HG03571 (cell line): ENCODE data around the gene TLK2.
"Not testable (repeated sequence)": the region's sequence is repeated elsewhere in the genome, so short reads cannot be mapped to it uniquely, and the experiment has no call there.

ENCODE experiments used
- ATAC-seq: cut with Tn5 transposase; IDR thresholded peaks from one replicate; pipeline ENCODE4 v1.9.1; 2021; ENCODE audit not compliant: unreplicated experiment

Gene TLK2

DNA sequence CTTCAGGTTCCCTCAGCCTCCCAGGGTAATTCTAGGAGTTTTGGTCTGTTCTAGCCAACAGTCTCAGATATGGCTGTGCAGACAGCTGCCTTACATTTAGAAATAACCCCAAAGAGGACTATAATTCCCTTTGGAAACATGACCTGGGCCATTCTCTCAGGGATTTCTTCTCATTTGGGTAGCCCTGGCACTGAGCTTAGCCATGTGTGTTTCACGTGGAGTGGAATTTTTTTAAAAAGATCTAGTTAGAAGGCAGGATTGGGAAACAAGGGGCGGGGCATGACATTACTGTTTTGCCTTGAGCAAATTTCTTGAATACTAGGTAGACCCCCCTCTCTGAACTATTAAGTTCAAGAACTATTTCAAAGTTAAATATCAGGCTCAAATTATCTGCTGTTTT is 119.3 kb downstream of the TLK2 start:
- no peak for ATAC-seq

GRCh38 chr17:62599964-62600657 is 121.5 kb downstream of the TLK2 start:
- no peak for ATAC-seq

- no peak for ATAC-seq
Observed at GRCh38 chr17:62600805-62601204, 122.2 kb downstream of the TLK2 start.

DNA sequence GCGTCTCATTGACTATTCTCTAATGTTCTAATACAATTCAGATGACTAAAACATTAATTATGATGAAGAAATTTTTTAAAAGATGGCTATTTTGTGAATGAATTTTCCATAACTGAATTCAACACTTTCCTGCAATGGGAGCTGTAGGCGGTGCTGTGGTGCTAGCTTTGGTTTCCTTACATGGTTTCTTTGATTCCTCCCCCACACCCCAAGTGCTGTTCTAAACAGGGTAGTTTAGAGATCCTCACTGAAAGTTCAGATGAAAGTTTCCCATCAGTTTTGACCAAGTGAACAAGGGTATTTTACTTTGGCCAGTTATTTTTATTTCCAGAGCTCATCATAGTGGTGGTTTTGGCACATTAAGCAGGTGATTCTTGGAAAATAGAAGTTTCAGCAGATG is 122.8 kb downstream of the TLK2 start:
- ATAC-seq = no peak

- ATAC-seq = not testable (repeated sequence)
Observed at GRCh38 chr17:62603783-62604182, 125.2 kb downstream of the TLK2 start.

DNA sequence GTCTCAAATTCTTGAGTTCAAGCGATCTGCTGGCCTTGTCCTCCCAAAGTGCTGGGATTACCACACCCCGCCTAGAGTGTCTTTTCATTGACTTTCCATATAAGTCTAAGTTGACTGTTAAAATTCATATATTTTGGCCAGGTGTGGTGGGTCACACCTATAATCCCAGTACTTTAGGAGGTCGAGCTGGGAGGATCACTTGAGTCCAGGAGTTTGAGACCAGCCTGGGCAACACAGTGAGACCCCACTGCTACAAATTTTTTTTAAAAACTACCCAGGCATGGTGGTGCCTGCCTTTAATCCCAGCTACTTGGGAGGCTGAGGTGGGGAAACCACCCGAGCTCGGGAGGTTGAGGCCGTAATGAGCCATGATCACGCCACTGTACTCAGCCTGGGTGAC is 127.0 kb downstream of the TLK2 start:
- no peak for ATAC-seq

- ATAC-seq = peak; percentile 62
Observed at GRCh38 chr17:62611292-62611691, 132.7 kb downstream of the TLK2 start.

GRCh38 chr17:62611728-62612127 is 133.1 kb downstream of the TLK2 start:
- no peak for ATAC-seq

- not testable (repeated sequence) for ATAC-seq
Observed at GRCh38 chr17:62612289-62612688, 133.7 kb downstream of the TLK2 start.

GRCh38 chr17:62613095-62613494 is 134.5 kb downstream of the TLK2 start:
- ATAC-seq = not testable (repeated sequence)

DNA sequence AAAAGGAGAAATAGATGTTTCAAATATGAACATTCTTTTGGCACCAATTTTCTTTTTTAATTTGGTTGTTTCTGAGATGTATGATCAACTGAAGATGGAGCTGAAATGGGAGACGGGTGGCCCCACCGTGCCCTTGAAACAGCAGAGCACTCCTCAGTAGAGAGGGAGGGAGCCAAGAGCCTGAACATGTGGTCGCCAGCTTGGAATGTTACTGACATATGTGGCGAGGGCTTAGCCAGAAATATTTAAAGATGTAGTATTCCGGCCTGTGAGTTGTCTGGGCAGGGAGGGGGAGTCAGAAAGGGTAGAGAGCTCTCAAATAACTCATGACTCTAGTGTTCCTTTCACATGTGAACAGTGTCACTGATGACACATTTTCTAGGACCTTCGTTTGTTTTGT is 135.5 kb downstream of the TLK2 start:
- ATAC-seq = no peak

DNA sequence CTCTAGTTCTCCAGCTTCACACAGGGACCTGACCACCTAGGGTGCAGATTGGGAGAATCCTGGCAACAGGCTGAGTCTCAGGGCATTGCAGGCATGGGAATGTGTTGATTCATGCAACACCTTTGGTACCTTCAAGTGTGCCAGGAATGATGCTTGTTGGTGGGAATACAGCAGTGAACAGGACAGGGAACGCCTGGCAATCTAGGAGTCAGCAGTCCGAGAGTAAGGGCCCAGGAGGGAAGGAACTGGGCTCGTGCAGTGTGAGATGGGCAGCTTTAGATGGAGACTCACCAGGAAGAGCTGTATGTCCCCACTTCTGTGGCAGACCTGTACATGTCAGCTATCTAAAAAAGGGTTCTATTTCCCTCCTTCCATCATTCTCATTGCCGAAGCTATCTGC is 136.9 kb downstream of the TLK2 start:
- no peak for ATAC-seq

GRCh38 chr17:62616993-62617893 is 138.6 kb downstream of the TLK2 start:
- no peak for ATAC-seq

DNA sequence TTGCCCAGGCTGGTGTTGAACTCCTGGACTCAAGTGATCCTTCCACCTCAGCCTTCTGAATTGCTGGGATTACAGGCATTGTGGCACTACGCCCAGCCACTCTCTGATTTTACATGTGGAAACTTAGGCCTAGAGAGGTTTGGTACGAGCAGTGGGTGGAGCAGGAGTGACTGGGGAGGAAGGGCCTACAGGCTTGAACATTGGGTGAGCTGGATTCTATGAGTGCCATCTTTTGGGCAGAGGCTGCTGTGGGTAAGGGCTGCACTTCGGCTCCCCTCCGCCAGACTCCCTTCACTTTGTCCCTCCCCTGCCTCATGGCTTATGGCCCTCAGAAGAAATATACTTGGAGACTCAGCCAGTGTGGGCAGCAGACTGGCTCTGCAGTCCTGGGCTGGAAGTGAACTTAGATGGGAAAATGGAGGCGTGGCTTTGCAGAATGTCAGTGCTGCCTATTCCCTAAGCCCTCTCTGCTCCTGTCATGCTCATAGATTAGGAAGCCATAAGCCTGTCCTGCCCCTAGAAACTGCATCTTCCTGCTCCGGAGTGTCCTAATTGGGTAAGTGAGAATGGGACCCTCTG is 139.4 kb downstream of the TLK2 start:
- ATAC-seq = no peak

DNA sequence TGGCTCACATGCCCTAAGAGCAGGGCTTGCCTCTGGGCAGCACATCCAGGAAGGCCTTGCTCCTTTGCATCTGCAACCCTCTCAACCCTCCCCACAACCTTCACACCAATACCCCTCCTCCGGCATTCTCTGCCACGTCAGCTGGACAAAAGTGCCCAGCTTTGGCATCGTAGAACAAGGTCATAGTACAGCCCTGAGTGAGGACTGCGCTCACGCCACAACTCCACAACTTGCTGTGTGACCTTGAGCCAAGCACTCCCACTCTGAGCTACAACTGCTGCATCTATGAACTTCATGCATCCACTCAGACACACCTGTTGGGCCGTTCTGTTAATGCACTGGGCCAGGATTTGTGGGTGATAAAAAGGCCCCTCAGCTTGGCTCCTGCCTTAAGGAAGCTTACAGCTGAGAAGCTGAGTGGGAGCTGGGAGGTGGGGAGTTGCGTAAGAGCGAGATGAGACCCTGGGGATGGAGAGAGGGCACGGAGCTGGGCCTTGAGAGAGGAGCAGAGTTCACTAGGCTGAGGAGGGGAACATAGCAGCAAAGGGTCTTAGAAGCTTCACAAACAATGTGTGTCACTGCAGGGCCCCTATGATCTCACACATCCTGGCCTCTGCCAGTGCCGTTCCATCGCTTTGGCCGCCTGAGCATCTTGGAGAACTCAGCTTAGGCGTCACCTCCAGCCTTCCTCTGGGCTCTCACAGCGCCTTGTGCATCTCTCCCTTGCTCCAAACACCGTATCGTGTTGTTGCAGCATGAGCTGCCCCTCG is 140.2 kb downstream of the TLK2 start:
- ATAC-seq = no peak

DNA sequence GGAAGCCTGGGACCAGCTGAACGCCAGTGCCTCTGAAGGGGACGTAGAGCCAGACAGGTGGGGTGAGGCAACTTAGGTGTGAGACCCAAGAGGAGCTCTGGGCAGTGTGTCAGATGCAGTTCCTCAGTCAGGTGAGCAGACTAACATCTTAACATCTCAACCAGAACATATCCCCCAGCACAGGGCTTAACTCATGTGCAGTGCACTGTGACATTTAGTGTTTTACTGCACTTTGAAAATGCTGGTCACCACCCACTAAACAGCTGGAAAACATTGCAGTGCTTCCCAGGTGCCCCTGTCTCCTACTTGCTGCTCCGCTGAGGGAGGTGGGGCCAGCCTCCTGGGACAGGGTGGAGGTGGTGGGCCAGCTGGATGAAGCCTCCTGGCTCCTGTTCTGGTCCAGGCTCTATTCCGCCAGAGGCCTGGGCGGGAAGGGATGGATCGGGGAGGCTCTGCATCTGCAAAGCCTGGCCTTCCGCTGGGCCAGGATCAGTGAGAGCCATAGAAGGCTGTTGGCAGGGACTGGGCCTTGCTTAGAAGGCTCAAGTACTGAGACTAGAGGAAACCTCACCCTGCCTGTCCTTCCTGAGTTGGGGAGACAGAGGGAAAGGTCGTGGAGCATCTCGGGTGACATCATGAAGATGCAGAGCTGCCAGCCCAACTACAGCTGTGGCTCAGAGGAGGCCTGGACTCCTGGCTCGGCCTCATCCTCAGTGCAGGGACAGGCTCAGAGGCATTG is 141.0 kb downstream of the TLK2 start:
- ATAC-seq = no peak

DNA sequence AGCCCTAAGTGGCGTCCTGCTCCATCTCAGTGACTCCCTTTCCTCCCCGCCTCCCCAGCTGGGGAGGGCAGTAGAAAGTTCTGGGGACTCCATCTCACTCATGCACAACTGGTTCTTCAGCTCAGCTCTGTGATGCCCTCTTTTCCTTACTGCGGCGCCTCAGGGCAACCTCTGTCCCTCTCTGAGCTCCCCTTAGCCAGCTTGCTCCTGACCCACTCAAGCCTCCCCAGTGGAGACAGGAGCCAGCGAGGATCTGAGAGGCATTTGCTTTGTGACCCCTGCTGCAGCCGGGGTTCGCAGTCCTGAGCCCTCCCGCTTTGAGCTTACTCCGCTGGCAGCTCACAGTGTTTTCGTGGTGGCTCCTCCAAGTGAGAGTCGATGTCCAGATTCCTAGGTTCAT is 142.6 kb downstream of the TLK2 start:
- ATAC-seq = no peak

DNA sequence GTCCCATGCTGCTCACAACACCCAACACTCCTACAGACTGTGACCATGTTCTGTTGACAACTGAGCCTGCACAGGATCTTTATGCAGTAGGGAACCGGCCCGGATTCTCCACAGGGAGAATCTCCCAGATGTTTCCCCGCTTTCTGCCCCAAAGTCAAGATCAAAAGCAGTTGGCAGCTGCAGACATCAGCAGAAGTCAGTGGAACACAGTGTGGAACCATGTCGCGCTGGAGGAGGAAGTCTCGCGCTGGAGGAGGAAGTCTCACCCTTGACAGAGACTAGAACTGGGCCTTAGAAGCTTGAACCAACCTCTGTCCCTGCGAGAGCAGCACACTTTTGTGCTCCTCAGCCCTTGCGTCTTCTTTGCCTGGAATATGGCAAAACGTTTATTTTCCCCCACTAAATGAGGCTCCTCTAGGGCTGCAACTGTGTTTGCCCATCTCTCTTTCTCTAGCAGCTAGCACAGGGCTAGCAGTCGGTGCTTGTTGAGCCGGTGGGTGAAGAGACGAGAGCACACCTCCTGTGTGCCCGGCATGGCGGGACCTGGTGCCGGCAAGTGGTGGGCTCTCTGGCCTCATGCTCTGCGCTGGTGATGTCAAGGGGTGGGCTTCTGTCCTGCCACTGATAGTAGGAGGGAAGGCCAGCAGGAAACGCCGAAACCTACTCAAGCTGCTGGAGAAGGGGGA is 146.7 kb downstream of the TLK2 start:
- ATAC-seq = no peak

GRCh38 chr17:62625870-62626200 is 147.2 kb downstream of the TLK2 start:
- ATAC-seq = no peak

DNA sequence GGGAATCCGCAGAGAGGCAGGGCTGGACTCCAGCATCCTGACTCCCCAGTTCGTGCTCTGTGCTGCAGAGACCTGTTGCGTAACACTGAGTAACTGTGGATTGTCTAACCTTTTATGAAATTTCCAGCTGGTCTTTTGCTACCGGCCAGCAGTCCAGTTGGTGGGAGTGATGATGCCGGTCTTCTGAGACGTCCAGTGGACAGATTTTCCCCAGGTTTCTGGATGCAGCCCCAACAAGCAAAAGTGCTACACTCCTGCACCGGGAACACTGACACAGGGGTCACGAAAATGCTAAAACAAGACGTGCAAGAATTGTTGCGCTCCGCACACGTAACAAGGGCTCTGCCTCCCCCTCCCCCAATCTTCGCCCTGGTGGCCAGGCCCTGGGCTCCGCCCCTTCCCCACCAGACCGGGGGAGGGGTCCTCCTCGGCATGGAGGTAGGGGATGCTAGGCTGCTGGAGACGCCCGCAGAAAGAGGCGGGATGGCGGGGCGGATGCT is 148.1 kb downstream of the TLK2 start:
- no peak for ATAC-seq
